AG09319 (cell line): Measurements from ENCODE around the gene WDR90.

ENCODE experiments used
- DNase-seq: peaks from one replicate; pipeline ENCODE4 v3.0.0-alpha.2; 2010; ENCODE audit warnings: low read depth; ENCODE audit errors: extremely low read depth
- CTCF ChIP-seq: IDR thresholded peaks from 2 replicates; pipeline ENCODE4 v1.5.1; 2011; ENCODE audit warnings: low read depth, mild to moderate bottlenecking, inconsistent platforms, low read length, moderate library complexity

WDR90 gene

GRCh38 chr16:648781-649589 is at the start of gene WDR90:
TSS of gene WDR90 (plus strand) at chr16:649365. CDS start at chr16:649417, 52 bp downstream.
- DNase-seq, result peak; percentile 70
- TF ChIP-seq CTCF, result no peak

GRCh38 chr16:600781-601180 is 48.4 kb upstream of the WDR90 start:
- no peak; the same call in none of the 2 replicates for TF ChIP-seq CTCF
- no peak for DNase-seq

GRCh38 chr16:603933-604332 is 45.2 kb upstream of the WDR90 start:
- no peak for DNase-seq
- no peak for TF ChIP-seq CTCF

- no peak for TF ChIP-seq CTCF
- no peak for DNase-seq
Observed at GRCh38 chr16:606656-607307, 42.4 kb upstream of the WDR90 start.

- TF ChIP-seq CTCF, result no peak
- DNase-seq, result no peak
Observed at GRCh38 chr16:608019-608418, 41.1 kb upstream of the WDR90 start.

- no peak for DNase-seq
- no peak for TF ChIP-seq CTCF
Observed at GRCh38 chr16:609316-609715, 39.8 kb upstream of the WDR90 start.

GRCh38 chr16:609984-610383 is 39.2 kb upstream of the WDR90 start:
- TF ChIP-seq CTCF, result no peak
- no peak for DNase-seq
